HCT116 (cell line): Measurements from ENCODE around the gene ARHGDIA. TPM values are rescaled to one million over a fixed set of nuclear protein-coding genes. Genes with fewer than 3 reads are reported as not detected.

Source experiments
- ATAC-seq: fragments of 200-7000 bp; cut with Tn5 transposase; 2 replicates; pipeline ENCODE4 v1.9.1; 2020; ENCODE audit warnings: mild to moderate bottlenecking, moderate library complexity
- BruUV-seq: library from RNA; stranded (reverse); fragments of 400-500 nt; replicated peaks from 2 replicates; lab custom pipeline; 2021; lab: Mats Ljungman, UMichigan
- CTCF ChIA-PET: fragments of 300-600 bp; sonication (Branson Sonifier 250); formaldehyde crosslinking; loops from one replicate; lab custom pipeline; 2021; ENCODE audit warnings: antibody characterized with exemption; lab: Charles Lee
- POLR2A ChIA-PET: fragments of 300-600, 350-600 bp; sonication (Branson Sonifier 250); formaldehyde crosslinking; loops from one replicate; lab custom pipeline; 2021; ENCODE audit warnings: antibody characterized with exemption; lab: Charles Lee
- RAD21 ChIA-PET, 2 experiments: fragments of 300-600 bp; sonication (Branson Sonifier 250); formaldehyde crosslinking; loops; one replicate each; lab custom pipeline; 2023; ENCODE audit warnings: low total read pairs in 2 of 2; ENCODE audit not compliant: uncharacterized antibody in 2 of 2, unreplicated experiment in 2 of 2, low non-redundant PET in 1 of 2; lab: Charles Lee
- DNase-seq: peaks from one replicate; pipeline ENCODE4 v3.0.0-alpha.2; 2010; ENCODE audit warnings: low read depth, low spot score
- H2AFZ ChIP-seq: fragments of 200-600 bp; shearing (Covaris generic), sonication (generic); 2 replicates; pipeline ENCODE4 v1.6.1; 2017; ENCODE audit warnings: low read depth, mixed run types, mixed read lengths, antibody characterized with exemption, low read length; ENCODE audit not compliant: poor library complexity, severe bottlenecking
- H3K27ac ChIP-seq: 2 replicates; pipeline ENCODE4 v1.5.1; 2012; ENCODE audit warnings: low read depth, low read length
- H3K27me3 ChIP-seq: fragments of 200-600 bp; sonication (generic); 2 replicates; pipeline ENCODE4 v1.6.1; 2016; ENCODE audit warnings: mixed run types, low read length, mixed read lengths; ENCODE audit not compliant: insufficient read depth
- H3K36me3 ChIP-seq, 2 experiments: fragments of 200-500 bp in 1 of 2; fragments of 200-600 bp in 1 of 2; sonication (Bioruptor generic) in 1 of 2; sonication (generic) in 1 of 2; 2 replicates each; pipeline versions ENCODE4 v1.5.1 to v1.6.1; 2014 to 2016; ENCODE audit warnings: low read length in 2 of 2, inconsistent platforms in 1 of 2, mixed read lengths in 1 of 2, mixed run types in 1 of 2; ENCODE audit not compliant: insufficient read depth in 2 of 2, control insufficient read depth in 1 of 2
- H3K4me1 ChIP-seq, 2 experiments: fragments of 200-600 bp in 1 of 2; sonication (generic) in 1 of 2; 2 replicates each; pipeline versions ENCODE4 v1.5.1 to v1.6.1; 2012 to 2017; ENCODE audit warnings: low read length in 2 of 2, inconsistent platforms in 1 of 2, mild to moderate bottlenecking in 1 of 2, mixed read lengths in 1 of 2, mixed run types in 1 of 2, moderate library complexity in 1 of 2; ENCODE audit not compliant: insufficient read depth in 2 of 2, control insufficient read depth in 1 of 2
- H3K4me2 ChIP-seq: fragments of 200-600 bp; sonication (generic); 2 replicates; pipeline ENCODE4 v1.6.1; 2017; ENCODE audit warnings: mixed run types, low read length, mixed read lengths
- H3K4me3 ChIP-seq, 2 experiments: fragments of 200-600 bp in 1 of 2; sonication (generic) in 1 of 2; replicated peaks in 1 of 2; 2 replicates each; pipeline ENCODE4 v1.5.1; 2011 to 2016; ENCODE audit warnings: low read length in 2 of 2, control low read depth in 1 of 2, low read depth in 1 of 2, mild to moderate bottlenecking in 1 of 2, mixed read lengths in 1 of 2, mixed run types in 1 of 2
- H3K79me2 ChIP-seq: fragments of 200-600 bp; sonication (generic); 2 replicates; pipeline ENCODE4 v1.6.1; 2017; ENCODE audit warnings: mild to moderate bottlenecking, mixed run types, low read length, moderate library complexity, mixed read lengths; ENCODE audit not compliant: insufficient read depth
- H3K9ac ChIP-seq: fragments of 200-600 bp; sonication (generic); 2 replicates; pipeline ENCODE4 v1.6.1; 2016; ENCODE audit warnings: low read length, mixed read lengths
- H3K9me2 ChIP-seq: fragments of 200-600 bp; sonication (generic), shearing (Covaris generic); 2 replicates; pipeline ENCODE4 v1.6.1; 2017; ENCODE audit warnings: mixed run types, mild to moderate bottlenecking, moderate library complexity; ENCODE audit not compliant: insufficient read depth
- H3K9me3 ChIP-seq, 2 experiments: fragments of 200-500 bp in 1 of 2; fragments of 200-600 bp in 1 of 2; sonication (Bioruptor generic) in 1 of 2; sonication (generic) in 1 of 2; 2 replicates each; pipeline ENCODE4 v1.6.1; 2014 to 2017; ENCODE audit warnings: low read length in 2 of 2, mixed read lengths in 2 of 2, inconsistent platforms in 1 of 2, low read depth in 1 of 2, mild to moderate bottlenecking in 1 of 2, mixed run types in 1 of 2, moderate library complexity in 1 of 2; ENCODE audit not compliant: control insufficient read depth in 1 of 2, insufficient read depth in 1 of 2
- H4K20me1 ChIP-seq: fragments of 200-600 bp; sonication (generic), shearing (Covaris generic); 2 replicates; pipeline ENCODE4 v1.6.1; 2017; ENCODE audit warnings: mixed run types, mild to moderate bottlenecking, moderate library complexity; ENCODE audit not compliant: insufficient read depth
- CEBPB ChIP-seq: IDR thresholded peaks from 2 replicates; pipeline ENCODE4 v1.6.1; 2012; ENCODE audit warnings: low read depth
- EGR1 ChIP-seq: IDR thresholded peaks from 2 replicates; pipeline ENCODE4 v1.6.1; 2012; ENCODE audit warnings: low read depth
- EZH2 ChIP-seq: fragments of 200-600 bp; sonication (generic); IDR thresholded peaks from 2 replicates; pipeline ENCODE4 v1.6.1; 2017; ENCODE audit warnings: antibody characterized with exemption, mixed run types
- POLR2AphosphoS5 ChIP-seq: IDR thresholded peaks from 2 replicates; pipeline ENCODE4 v1.6.1; 2011; ENCODE audit warnings: mild to moderate bottlenecking, low read depth, low read length, moderate library complexity
- RAD21 ChIP-seq: IDR thresholded peaks from 2 replicates; pipeline ENCODE4 v1.6.1; 2012; ENCODE audit warnings: low read depth, mild to moderate bottlenecking
- SIN3A ChIP-seq: IDR thresholded peaks from 2 replicates; pipeline ENCODE4 v1.6.1; 2012; ENCODE audit warnings: low read depth
- SP1 ChIP-seq: IDR thresholded peaks from 2 replicates; pipeline ENCODE4 v1.6.1; 2012; ENCODE audit warnings: low read depth
- SRF ChIP-seq: IDR thresholded peaks from 2 replicates; pipeline ENCODE4 v1.6.1; 2012; ENCODE audit warnings: low read depth
- ZNF274 ChIP-seq: fragments of 200-500 bp; sonication (Bioruptor generic); IDR thresholded peaks from 2 replicates; pipeline ENCODE4 v1.6.1; 2014; ENCODE audit warnings: mild to moderate bottlenecking, low read depth, low read length, inconsistent platforms
- intact Hi-C: fragments of 100-400 bp; cut with micrococcal nuclease; formaldehyde crosslinking; loops from 2 replicates; pipeline ENCODE4 v1.10.0; 2022
- total RNA-seq: library from RNA; stranded (reverse); gene quantifications from one replicate; pipeline ENCODE4 v1.2.1, GENCODE V29; 2021; ENCODE audit not compliant: unreplicated experiment
- TF ChIP-seq, protein P1 (sequence below): IDR thresholded peaks from 2 replicates; pipeline ENCODE4 v1.6.1; 2012
- TF ChIP-seq, protein P2 (sequence below): IDR thresholded peaks from 2 replicates; pipeline ENCODE4 v1.6.1; 2012

ARHGDIA gene
- total RNA-seq, 1 experiment from 2014 or later = 554 TPM

DNA sequence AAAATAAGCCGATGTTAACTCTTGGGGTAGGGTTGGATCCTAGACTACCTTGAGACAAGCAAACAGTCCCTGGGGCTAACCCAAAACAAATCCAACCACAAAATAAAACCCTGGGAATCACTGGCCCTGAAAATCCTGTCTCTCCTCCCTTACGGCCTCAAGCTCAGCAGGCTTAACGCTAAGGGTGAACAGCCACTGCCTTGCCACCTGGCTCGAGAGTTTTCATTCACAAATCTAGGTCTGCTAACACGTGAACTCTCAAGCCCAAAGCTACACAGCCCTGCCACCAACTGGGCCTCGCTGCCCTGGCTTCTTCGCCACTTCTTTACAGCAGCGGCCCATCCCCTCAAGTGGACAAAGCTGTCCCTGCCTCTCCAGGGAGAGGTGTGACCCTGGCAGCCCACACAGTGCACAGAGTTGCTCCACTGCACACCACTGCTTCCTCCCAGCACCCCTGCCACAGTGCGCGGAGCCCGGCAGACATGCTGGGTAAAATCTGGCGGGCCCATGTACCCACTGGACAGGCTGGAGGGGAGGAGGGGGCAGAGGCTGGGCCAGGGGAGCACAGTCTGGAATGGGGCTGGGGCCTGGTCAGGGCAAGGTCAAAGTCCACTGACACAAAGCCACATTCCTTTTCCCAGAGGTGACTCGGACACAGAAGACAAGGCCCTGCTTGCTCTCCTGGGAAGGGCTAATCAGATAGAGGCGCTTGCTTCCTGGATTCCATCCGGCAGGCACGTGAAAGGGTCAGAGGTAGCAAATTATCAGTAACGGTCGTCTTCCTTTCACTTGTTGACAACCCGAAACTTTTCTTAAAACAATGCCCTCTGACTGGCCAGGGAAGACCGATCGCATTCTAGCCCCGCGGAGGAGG lies 39.1 kb upstream of the ARHGDIA start:
- peaks cover 28 to 39% of the 10 kb centered on the region in 2 experiments for H3K4me1 ChIP-seq
- no peak for TF ChIP-seq ZNF274
- no peak for TF ChIP-seq SRF
- TF ChIP-seq RAD21 = no peak
- TF ChIP-seq POLR2AphosphoS5 = no peak
- TF ChIP-seq, protein P1, sequence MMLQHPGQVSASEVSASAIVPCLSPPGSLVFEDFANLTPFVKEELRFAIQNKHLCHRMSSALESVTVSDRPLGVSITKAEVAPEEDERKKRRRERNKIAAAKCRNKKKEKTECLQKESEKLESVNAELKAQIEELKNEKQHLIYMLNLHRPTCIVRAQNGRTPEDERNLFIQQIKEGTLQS = no peak
- TF ChIP-seq, protein P2, sequence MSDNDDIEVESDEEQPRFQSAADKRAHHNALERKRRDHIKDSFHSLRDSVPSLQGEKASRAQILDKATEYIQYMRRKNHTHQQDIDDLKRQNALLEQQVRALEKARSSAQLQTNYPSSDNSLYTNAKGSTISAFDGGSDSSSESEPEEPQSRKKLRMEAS = no peak
- no peak for TF ChIP-seq EZH2
- no peak for TF ChIP-seq SP1
- no peak for TF ChIP-seq EGR1
- TF ChIP-seq SIN3A = no peak
- TF ChIP-seq CEBPB = no peak
- H3K9me3 ChIP-seq = no peaks in the 10 kb centered on the region
- peaks cover 13 to 32% of the 10 kb centered on the region in 2 experiments for H3K36me3 ChIP-seq
- no TSS peak for BruUV-seq
- H3K9ac ChIP-seq = peak overlapping the region; percentile 81
- H2AFZ ChIP-seq = no peak overlapping the region
- peak overlapping the region; percentile 72 for H3K27ac ChIP-seq
- POLR2A ChIA-PET = no interaction called here
- H3K79me2 ChIP-seq = peaks cover 15% of the 10 kb centered on the region; the same call in 1 of the 2 replicates
- no peaks in the 10 kb centered on the region for H3K27me3 ChIP-seq
- ATAC-seq (no peak), DNase-seq (no peak)
- H4K20me1 ChIP-seq = no peaks in the 10 kb centered on the region
- H3K4me2 ChIP-seq = peak overlapping the region; percentile 98
- CTCF ChIA-PET = no interaction called here
- RAD21 ChIA-PET = interaction anchor here in 1 of 2 experiments (0.6 kb wide), 1 partner anchor 40 kb away, joined by 3 read pairs; no protein-coding TSS in a partner anchor
- peak overlapping the region; percentile 85 to 94 for H3K4me3 ChIP-seq
- intact Hi-C loops = loop anchor here (5.0 kb wide), 1 partner anchor 112 kb away; the partner anchor contains the start of genes CENPX and LRRC45
- H3K9me2 ChIP-seq = no peaks in the 10 kb centered on the region
